Fibroblast of lung (primary cell): ENCODE measurements around the gene POU2F1. TPM values are rescaled to one million over a fixed set of nuclear protein-coding genes. Genes with fewer than 3 reads are reported as not detected.
A peak's percentile ranks its signal among the peaks of the same experiment; 100 is the strongest.

ENCODE experiments used
- DNase-seq, 2 donors: peaks; one replicate each; pipeline versions ENCODE4 v3.0.0 to v3.0.0-alpha.2; 2010; ENCODE audit warnings: low read depth in 2 of 2
- H2AFZ ChIP-seq: 2 replicates; pipeline ENCODE4 v1.5.1; 2012; ENCODE audit warnings: low read length, control low read depth, inconsistent platforms
- H3K27ac ChIP-seq: 2 replicates; pipeline ENCODE4 v1.5.1; 2011; ENCODE audit warnings: low read length, control low read depth; ENCODE audit not compliant: insufficient read depth
- H3K27me3 ChIP-seq: 2 replicates; pipeline ENCODE4 v1.5.1; 2011; ENCODE audit warnings: mild to moderate bottlenecking, low read length; ENCODE audit not compliant: control insufficient read depth, insufficient read depth
- H3K36me3 ChIP-seq: 2 replicates; pipeline ENCODE4 v1.5.1; 2011; ENCODE audit warnings: low read length; ENCODE audit not compliant: control insufficient read depth, insufficient read depth
- H3K4me1 ChIP-seq: 2 replicates; pipeline ENCODE4 v1.5.1; 2011; ENCODE audit warnings: low read length; ENCODE audit not compliant: control insufficient read depth, insufficient read depth; ENCODE audit errors: extremely low read depth
- H3K4me2 ChIP-seq: 2 replicates; pipeline ENCODE4 v1.5.1; 2011; ENCODE audit warnings: low read length, control low read depth; ENCODE audit not compliant: insufficient read depth; ENCODE audit errors: extremely low read depth
- H3K4me3 ChIP-seq, 4 experiments: fragments of 200-600 bp in 1 of 4; sonication (generic) in 1 of 4; replicated peaks in 1 of 4; 2 replicates each; pipeline ENCODE4 v1.5.1; 2011 to 2016; ENCODE audit warnings: low read length in 4 of 4, low read depth in 3 of 4, mild to moderate bottlenecking in 3 of 4, control low read depth in 2 of 4, inconsistent platforms in 1 of 4, mixed read lengths in 1 of 4; ENCODE audit not compliant: insufficient read depth in 1 of 4; ENCODE audit errors: control extremely low read depth in 1 of 4
- H3K79me2 ChIP-seq: 2 replicates; pipeline ENCODE4 v1.5.1; 2012; ENCODE audit warnings: mild to moderate bottlenecking, low read length, inconsistent platforms; ENCODE audit not compliant: control insufficient read depth, insufficient read depth
- H3K9ac ChIP-seq: 2 replicates; pipeline ENCODE4 v1.5.1; 2011; ENCODE audit warnings: mild to moderate bottlenecking, low read length, control low read depth; ENCODE audit not compliant: insufficient read depth
- H3K9me3 ChIP-seq: 2 replicates; pipeline ENCODE4 v1.5.1; 2012; ENCODE audit warnings: low read depth, low read length; ENCODE audit not compliant: control insufficient read depth, insufficient read depth
- H4K20me1 ChIP-seq: 2 replicates; pipeline ENCODE4 v1.5.1; 2011; ENCODE audit warnings: low read length; ENCODE audit not compliant: control insufficient read depth, insufficient read depth; ENCODE audit errors: extremely low read depth
- CTCF ChIP-seq, 2 donors: IDR thresholded peaks in 1 of 2; conservative IDR thresholded peaks in 1 of 2; 1 replicate in 1 of 2; 2 replicates in 1 of 2; pipeline ENCODE4 v1.5.1; 2011 to 2012; ENCODE audit warnings: low read length in 2 of 2, control low read depth in 1 of 2, inconsistent platforms in 1 of 2, low read depth in 1 of 2, mild to moderate bottlenecking in 1 of 2
- EZH2 ChIP-seq: IDR thresholded peaks from 2 replicates; pipeline ENCODE4 v1.5.1; 2012; ENCODE audit warnings: low read length, control low read depth, mild to moderate bottlenecking; ENCODE audit errors: missing control alignments
- polyA plus RNA-seq, 2 donors: library from polyadenylated mRNA; depleted of rRNA in 1 of 2; stranded (reverse) in 1 of 2; unstranded in 1 of 2; fragments of >200 nt; gene quantifications; 2 replicates each; pipeline ENCODE4 v1.2.1, GENCODE V29; 2011 to 2012; ENCODE audit warnings: missing spikeins in 1 of 2
- total RNA-seq: library from RNA; depleted of rRNA; stranded (reverse); fragments of >200 nt; gene quantifications from 2 replicates; pipeline ENCODE4 v1.2.1, GENCODE V29; 2014

POU2F1 gene
- total and polyA plus RNA-seq, 2 donors (not counting 1 experiment from before 2014, with no cell fraction given): 3.5 to 4.3 TPM

- Histone ChIP-seq H2AFZ (no peak overlapping the region), H3K4me2 (no peak overlapping the region), H3K9me3 (no peaks in the 10 kb centered on the region), H3K36me3 (no peaks in the 10 kb centered on the region), H3K9ac (no peak overlapping the region), H3K79me2 (no peaks in the 10 kb centered on the region), H3K27ac (no peak overlapping the region), H4K20me1 (no peaks in the 10 kb centered on the region), H3K4me1 (no peaks in the 10 kb centered on the region), H3K27me3 (no peaks in the 10 kb centered on the region), H3K4me3 (no peak overlapping the region)
- TF ChIP-seq CTCF (conservative IDR thresholded peaks at IDR 0.05 in 1 of 2, IDR thresholded peaks at IDR 0.05 in 1 of 2; ENCODE audit: low read depth in 1 of 2, low read length in 2 of 2) (no peak), EZH2 (no peak)
- peak; percentile 2 to 28 for DNase-seq
Measured at GRCh38 chr1:167328816-167329483, 108.3 kb downstream of the POU2F1 start.

DNA sequence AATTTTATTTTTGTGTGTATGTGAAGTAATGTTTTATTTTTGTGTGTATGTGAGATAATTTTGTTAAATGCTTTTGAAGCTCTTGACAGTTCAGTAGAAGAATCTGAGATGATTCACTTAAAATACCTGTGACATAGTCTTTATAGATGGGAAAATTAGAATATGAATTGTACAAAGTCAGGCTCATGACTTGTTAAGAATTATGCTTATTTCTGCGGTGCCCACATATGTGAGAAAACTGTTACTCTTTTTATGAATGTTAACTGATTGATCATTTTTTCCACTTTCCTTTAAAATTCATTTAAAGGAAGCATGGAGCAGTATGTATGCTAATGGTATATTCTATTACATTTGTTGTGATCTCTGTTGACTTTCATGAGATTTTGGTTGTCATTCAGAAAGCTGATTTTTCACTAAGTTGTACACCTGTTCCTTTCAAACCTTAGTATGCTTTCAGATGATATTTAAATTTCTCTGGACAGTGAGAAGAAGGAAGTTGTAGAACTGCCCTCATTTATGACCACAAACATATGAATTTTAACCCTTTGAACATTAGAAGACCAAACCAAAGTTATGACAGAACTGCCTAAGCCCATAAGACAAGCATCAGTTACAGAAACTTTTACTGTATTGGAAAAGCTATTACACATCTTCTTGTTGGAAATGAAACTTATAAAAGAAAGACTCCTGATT is 110.1 kb downstream of the POU2F1 start:
- Histone ChIP-seq H3K36me3 (no peaks in the 10 kb centered on the region), H3K79me2 (no peaks in the 10 kb centered on the region), H3K9ac (no peak overlapping the region), H3K4me1 (no peaks in the 10 kb centered on the region), H3K4me2 (no peak overlapping the region), H3K4me3 (no peak overlapping the region), H3K27ac (no peak overlapping the region), H4K20me1 (no peaks in the 10 kb centered on the region), H3K27me3 (no peaks in the 10 kb centered on the region), H2AFZ (no peak overlapping the region), H3K9me3 (no peaks in the 10 kb centered on the region)
- TF ChIP-seq EZH2: no peak
- no peak for TF ChIP-seq CTCF (conservative IDR thresholded peaks at IDR 0.05 in 1 of 2, IDR thresholded peaks at IDR 0.05 in 1 of 2; ENCODE audit: low read depth in 1 of 2, low read length in 2 of 2)
- no peak for DNase-seq

GRCh38 chr1:167331650-167332049 is 111.0 kb downstream of the POU2F1 start:
- TF ChIP-seq CTCF (conservative IDR thresholded peaks at IDR 0.05 in 1 of 2, IDR thresholded peaks at IDR 0.05 in 1 of 2; ENCODE audit: low read depth in 1 of 2, low read length in 2 of 2) (no peak), EZH2 (no peak)
- no peaks in the 10 kb centered on the region for H3K79me2 ChIP-seq
- H2AFZ ChIP-seq: no peak overlapping the region
- H3K36me3 ChIP-seq: no peaks in the 10 kb centered on the region
- H3K4me2 ChIP-seq: no peak overlapping the region
- DNase-seq: no peak
- H3K4me1 ChIP-seq: no peaks in the 10 kb centered on the region
- H3K9me3 ChIP-seq: no peaks in the 10 kb centered on the region
- no peak overlapping the region for H3K27ac ChIP-seq
- H4K20me1 ChIP-seq: no peaks in the 10 kb centered on the region
- no peak overlapping the region for H3K9ac ChIP-seq
- H3K4me3 ChIP-seq: no peak overlapping the region
- no peaks in the 10 kb centered on the region for H3K27me3 ChIP-seq
